WERI-Rb-1 (cell line): Measurements from ENCODE around the gene B9D2.

Experiments used
- DNase-seq: peaks from one replicate; pipeline ENCODE4 v3.0.0-alpha.2; 2020
- H3K27ac ChIP-seq: fragments of 250-450 bp; sonication (Bioruptor Pico); 2 replicates; pipeline ENCODE4 v1.5.1; 2020; ENCODE audit warnings: mild to moderate bottlenecking, moderate library complexity
- H3K27me3 ChIP-seq: fragments of 250-450 bp; sonication (Bioruptor Pico); 2 replicates; pipeline ENCODE4 v1.5.1; 2021; ENCODE audit warnings: mild to moderate bottlenecking, low read depth, moderate library complexity; ENCODE audit not compliant: insufficient read depth, severe bottlenecking
- H3K36me3 ChIP-seq: fragments of 250-450 bp; sonication (Bioruptor Pico); 2 replicates; pipeline ENCODE4 v1.5.1; 2020; ENCODE audit warnings: mild to moderate bottlenecking, moderate library complexity
- H3K4me3 ChIP-seq: 2 replicates; pipeline ENCODE4 v1.5.1; 2011; ENCODE audit warnings: low read depth, mild to moderate bottlenecking, control low read depth, low read length
- H3K9me3 ChIP-seq: fragments of 250-450 bp; sonication (Bioruptor Pico); 2 replicates; pipeline ENCODE4 v1.5.1; 2021; ENCODE audit warnings: mild to moderate bottlenecking, moderate library complexity; ENCODE audit not compliant: severe bottlenecking
- CTCF ChIP-seq: IDR thresholded peaks from 2 replicates; pipeline ENCODE4 v1.5.1; 2011; ENCODE audit warnings: low read depth, mild to moderate bottlenecking, control low read depth, inconsistent platforms, low read length

B9D2 gene

DNA sequence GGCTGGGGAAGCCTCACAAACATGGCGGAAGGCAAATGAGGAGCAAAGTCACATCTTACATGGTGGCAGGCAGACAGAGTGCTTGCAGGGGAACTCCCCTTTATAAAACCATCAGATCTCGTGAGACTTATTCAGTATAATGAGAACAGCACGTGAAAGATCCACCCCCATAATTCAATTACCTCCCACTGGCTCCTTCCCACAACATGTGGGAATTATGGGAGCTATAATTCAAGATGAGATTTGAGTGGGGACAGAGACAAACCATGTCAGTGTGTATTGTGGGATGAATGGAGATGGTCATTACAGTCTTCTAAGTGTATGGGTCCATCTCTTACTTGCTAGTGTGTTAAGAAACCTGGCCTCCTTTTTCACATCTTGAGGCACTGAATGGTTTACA lies 38.1 kb upstream of the B9D2 start:
- Histone ChIP-seq H3K4me3 (no peak overlapping the region), H3K27ac (no peak overlapping the region), H3K27me3 (no peaks in the 10 kb centered on the region), H3K36me3 (peaks cover 3% of the 10 kb centered on the region; the same call in 1 of the 2 replicates), H3K9me3 (no peaks in the 10 kb centered on the region)
- TF ChIP-seq CTCF, result no peak
- DNase-seq, result no peak

DNA sequence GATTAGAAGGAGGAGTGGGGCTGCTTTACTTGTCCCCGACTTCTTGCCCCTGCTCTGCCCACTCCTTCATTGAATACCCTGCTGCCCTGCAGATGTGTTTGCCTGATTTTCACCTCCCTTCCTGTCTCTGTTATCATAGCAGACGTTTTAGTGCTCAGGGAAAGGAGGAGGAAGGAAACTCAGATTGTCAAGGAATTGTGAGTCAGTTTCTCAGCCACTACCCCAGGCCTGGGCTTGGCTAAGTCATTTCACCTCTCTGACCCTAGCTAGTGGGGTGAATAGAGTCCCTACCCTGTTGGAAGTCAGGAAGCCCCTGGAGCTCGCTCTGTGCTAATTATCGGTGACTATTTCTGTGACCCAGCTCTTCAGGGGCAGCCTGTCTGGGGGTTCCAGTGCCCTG lies 37.5 kb upstream of the B9D2 start:
- Histone ChIP-seq H3K9me3 (no peaks in the 10 kb centered on the region), H3K36me3 (peaks cover 3% of the 10 kb centered on the region; the same call in 1 of the 2 replicates), H3K4me3 (no peak overlapping the region), H3K27me3 (no peaks in the 10 kb centered on the region), H3K27ac (no peak overlapping the region)
- TF ChIP-seq CTCF, result no peak
- no peak for DNase-seq

GRCh38 chr19:41399525-41399924 lies 35.6 kb upstream of the B9D2 start:
- no peaks in the 10 kb centered on the region for H3K9me3 ChIP-seq
- DNase-seq, result no peak
- H3K27me3 ChIP-seq, result no peaks in the 10 kb centered on the region
- no peak overlapping the region for H3K27ac ChIP-seq
- no peak overlapping the region for H3K4me3 ChIP-seq
- peaks cover 4% of the 10 kb centered on the region for H3K36me3 ChIP-seq
- no peak for TF ChIP-seq CTCF

DNA sequence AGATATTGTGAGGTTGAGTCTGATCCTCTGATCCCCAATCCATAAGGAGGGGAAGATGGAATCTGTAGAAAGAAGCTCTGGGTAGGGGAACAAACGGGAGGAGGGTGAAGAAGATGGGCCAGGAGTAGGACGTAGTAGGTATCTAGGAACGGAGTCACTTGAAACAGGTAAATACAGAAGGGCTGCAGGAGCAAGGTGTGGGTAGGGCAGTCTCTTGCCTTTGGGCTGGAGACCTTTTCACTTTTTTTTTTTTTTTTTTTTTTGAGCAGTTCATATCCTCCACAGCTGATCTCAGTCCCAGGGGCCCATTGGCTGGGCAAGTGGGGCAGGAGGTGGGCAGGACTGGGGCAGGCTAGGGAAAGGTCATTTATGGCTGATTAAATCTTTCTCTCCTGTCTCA lies 35.1 kb upstream of the B9D2 start:
- DNase-seq, result no peak
- Histone ChIP-seq H3K9me3 (no peaks in the 10 kb centered on the region), H3K27me3 (no peaks in the 10 kb centered on the region), H3K4me3 (no peak overlapping the region), H3K27ac (no peak overlapping the region), H3K36me3 (peaks cover 7% of the 10 kb centered on the region)
- no peak for TF ChIP-seq CTCF

DNA sequence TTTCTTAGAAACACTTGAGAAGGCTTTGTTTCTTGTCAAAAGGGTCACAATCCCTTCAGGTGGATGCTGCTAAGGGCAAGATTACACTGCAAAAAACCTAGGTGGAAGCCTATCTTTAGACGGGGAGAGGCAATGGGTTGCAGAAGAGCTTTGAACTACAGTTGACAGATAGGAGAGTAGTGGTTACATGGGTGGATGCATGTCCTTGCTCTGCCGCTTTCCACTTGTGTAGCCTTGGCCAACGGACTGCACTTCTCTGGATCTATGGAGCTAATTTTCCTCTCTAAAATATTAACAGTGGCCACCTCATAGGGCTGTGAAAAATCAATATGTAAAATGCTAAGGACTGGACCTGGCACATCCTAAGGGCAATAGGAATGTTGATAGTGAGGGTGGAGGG lies 34.6 kb upstream of the B9D2 start:
- Histone ChIP-seq H3K27me3 (no peaks in the 10 kb centered on the region), H3K36me3 (peaks cover 11% of the 10 kb centered on the region), H3K9me3 (no peaks in the 10 kb centered on the region), H3K27ac (peak overlapping the region; percentile 98), H3K4me3 (peak overlapping the region; percentile 100)
- TF ChIP-seq CTCF, result no peak
- no peak for DNase-seq

GRCh38 chr19:41398050-41398418 lies 34.1 kb upstream of the B9D2 start:
- H3K36me3 ChIP-seq, result peaks cover 13% of the 10 kb centered on the region
- H3K9me3 ChIP-seq, result no peaks in the 10 kb centered on the region
- H3K4me3 ChIP-seq, result peak overlapping the region; percentile 100
- no peaks in the 10 kb centered on the region for H3K27me3 ChIP-seq
- DNase-seq, result no peak
- no peak for TF ChIP-seq CTCF
- H3K27ac ChIP-seq, result peak overlapping the region; percentile 98
